ENCODE data around the gene WNK2. TPM values are rescaled to one million over a fixed set of nuclear protein-coding genes. Genes with fewer than 3 reads are reported as not detected.
"Not testable (repeated sequence)": the region's sequence is repeated elsewhere in the genome, so short reads cannot be mapped to it uniquely, and the experiment has no call there.

Gene WNK2
- total and polyA plus RNA-seq, 12 donors: 1.1 to 17.6 (median 8.4) TPM

- Histone ChIP-seq H3K4me3 (no peak overlapping the region), H3K36me3 (replicated peaks in 1 of 2) (no peaks in the 10 kb centered on the region), H3K9me3 (replicated peaks in 1 of 3) (no peaks in the 10 kb centered on the region), H3K27ac (no peak overlapping the region), H3K27me3 (no peaks in the 10 kb centered on the region), H3K4me1 (replicated peaks in 1 of 2) (no peaks in the 10 kb centered on the region)
- WGBS, 4 donors: 52 to 69% (median 53%) methylated on average over 4 of the region's 4 CpGs
- intact Hi-C loops (cut with DNase I): no loop called here
- no peak for DNase-seq
- no peak for TF ChIP-seq POLR2A (IDR thresholded peaks at IDR 0.05)
- TF ChIP-seq CTCF (IDR thresholded peaks at IDR 0.05): no peak
Measured at GRCh38 chr9:93354451-93354850, 170.5 kb downstream of the WNK2 start.

- DNase-seq: no peak
- no peak overlapping the region for H3K27ac ChIP-seq
- H3K4me3 ChIP-seq: no peak overlapping the region
- intact Hi-C loops (cut with DNase I): no loop called here
- no peaks in the 10 kb centered on the region for H3K27me3 ChIP-seq
- no peaks in the 10 kb centered on the region for H3K36me3 ChIP-seq (replicated peaks in 1 of 2)
- no peaks in the 10 kb centered on the region for H3K4me1 ChIP-seq (replicated peaks in 1 of 2)
- TF ChIP-seq CTCF (IDR thresholded peaks at IDR 0.05) (no peak), POLR2A (IDR thresholded peaks at IDR 0.05) (no peak)
- 91 to 96% (median 95%) methylated on average over 2 of the region's 2 CpGs for WGBS, 4 donors
- H3K9me3 ChIP-seq (replicated peaks in 1 of 3): peaks cover 0 to under 1% (median 0%) of the 10 kb centered on the region in 3 donors
Measured at GRCh38 chr9:93355827-93356226, 171.9 kb downstream of the WNK2 start.

- Histone ChIP-seq H3K27me3 (no peaks in the 10 kb centered on the region), H3K27ac (no peak overlapping the region), H3K9me3 (replicated peaks in 1 of 3) (peaks cover 0 to 2% (median 0%) of the 10 kb centered on the region in 3 donors), H3K4me1 (replicated peaks in 1 of 2) (no peaks in the 10 kb centered on the region), H3K4me3 (no peak overlapping the region), H3K36me3 (replicated peaks in 1 of 2) (no peaks in the 10 kb centered on the region)
- no peak for DNase-seq
- TF ChIP-seq CTCF (IDR thresholded peaks at IDR 0.05) (no peak), POLR2A (IDR thresholded peaks at IDR 0.05) (no peak)
- 68 to 73% (median 71%) methylated on average over 5 of the region's 5 CpGs for WGBS, 4 donors
- intact Hi-C loops (cut with DNase I): no loop called here
Measured at GRCh38 chr9:93357649-93358048, 173.7 kb downstream of the WNK2 start.

GRCh38 chr9:93359907-93360306, 176.0 kb downstream of the WNK2 start:
- H3K4me3 ChIP-seq; H3K4me1 ChIP-seq (replicated peaks in 1 of 2); H3K27me3 ChIP-seq; H3K9me3 ChIP-seq (replicated peaks in 1 of 3); intact Hi-C loops (cut with DNase I); H3K27ac ChIP-seq; H3K36me3 ChIP-seq (replicated peaks in 1 of 2); DNase-seq: not testable (repeated sequence)
- WGBS, 4 donors: 78 to 91% (median 82%) methylated on average over 8 of the region's 8 CpGs

- Histone ChIP-seq H3K4me3 (no peak overlapping the region), H3K9me3 (replicated peaks in 1 of 3) (peaks cover 0 to 2% (median 0%) of the 10 kb centered on the region in 3 donors), H3K36me3 (replicated peaks in 1 of 2) (no peaks in the 10 kb centered on the region), H3K4me1 (replicated peaks in 1 of 2) (no peaks in the 10 kb centered on the region), H3K27me3 (no peaks in the 10 kb centered on the region), H3K27ac (no peak overlapping the region)
- intact Hi-C loops (cut with DNase I): no loop called here
- TF ChIP-seq POLR2A (IDR thresholded peaks at IDR 0.05) (no peak), CTCF (IDR thresholded peaks at IDR 0.05) (no peak)
- no peak for DNase-seq
- 55 to 60% (median 59%) methylated on average over 3 of the region's 3 CpGs for WGBS, 4 donors
Measured at GRCh38 chr9:93361995-93362394, 178.1 kb downstream of the WNK2 start.

All from adrenal gland (tissue), 12 donors.